Heart left ventricle (tissue), 13 donors: Measurements from ENCODE around the gene HNF1B.

ENCODE experiments used
- CTCF ChIP-seq, 12 donors: fragments of 200-600 bp; sonication (generic) in 4 of 12; IDR thresholded peaks; one replicate each; pipeline versions ENCODE4 v1.5.0 to v1.8.0; 2018 to 2022; ENCODE audit warnings: antibody characterized with exemption in 12 of 12, mild to moderate bottlenecking in 5 of 12
- POLR2A ChIP-seq, 2 donors: fragments of 450-650 bp; IDR thresholded peaks; one replicate each; pipeline ENCODE4 v1.6.1; 2017; ENCODE audit warnings: antibody characterized with exemption in 2 of 2, mild to moderate bottlenecking in 2 of 2, moderate library complexity in 2 of 2
- donor health status: ischemic (EF 13 %, LVEDD 7.1; RV severe dilation, severe dysfunction).
- donor health status: DM: no; HTN: yes; CAD: no.
- donor health status: DM: no; HTN: no; CAD: no.
- donor health status: ischemic (EF 25% LVEDD 6.9; RV normal size, moderate dysfunction).
- donor health status: ischemic (EF 25% LVEDD 5.7; RV mildly dilated, moderate dysfunction).
- donor health status: ischemic (EF 35%, LVEDD 5.7; RV mildly dilated, moderate dysfunction).
- donor health status: nonischemic (EF 11% LVEDD 7.7; RV severe dilation, severe dysfunction).
- donor health status: DM: yes; HTN: yes; CAD: no.
- donor health status: PGD.
- donor health status: ischemic (EF 29% LVEDD 5.4; RV normal size, mild dysfunction).
- donor health status: nonischemic (EF 23%, LVEDD 6.1; RV moderate dilation, normal function).

GRCh38 chr17:37755455-37755854, 10.6 kb upstream of the HNF1B start:
- TF ChIP-seq CTCF (IDR thresholded peaks at IDR 0.05) (no peak), POLR2A (IDR thresholded peaks at IDR 0.05) (no peak)
